Measurements from ENCODE around the gene WDR73. TPM values are rescaled to one million over a fixed set of nuclear protein-coding genes. Genes with fewer than 3 reads are reported as not detected.

The WDR73 gene
- total RNA-seq, 1 donor from 2014 or later = 46.8 TPM

DNA sequence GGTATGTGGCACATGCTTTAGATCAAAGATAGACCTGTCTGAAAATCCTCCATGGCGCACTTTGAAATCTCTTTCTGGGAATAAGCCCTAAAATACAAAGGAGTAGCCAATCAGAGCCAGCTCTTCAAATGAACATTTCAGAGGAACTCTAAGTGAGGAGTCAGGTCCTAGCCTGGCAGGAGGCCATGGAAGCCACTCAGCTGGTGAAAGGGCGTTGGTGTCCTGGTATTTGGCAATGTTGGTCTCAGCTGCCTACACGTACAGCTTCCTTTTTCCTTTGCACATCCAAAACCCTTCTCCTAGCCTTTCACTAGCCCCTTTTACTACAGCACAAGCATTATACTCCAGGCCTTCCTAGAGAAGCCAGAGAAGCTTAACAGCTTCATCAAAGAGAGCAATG, 5.5 kb downstream of the WDR73 start:
- Histone ChIP-seq H2AFZ (replicated peaks) (no peak overlapping the region), H3F3A (ENCODE audit: low read depth) (no peaks in the 10 kb centered on the region), H3K9me3 (ENCODE audit: low read depth) (no peaks in the 10 kb centered on the region), H3K27ac (no peak overlapping the region), H3K79me2 (ENCODE audit: low read depth) (peaks cover 16% of the 10 kb centered on the region), H3K4me1 (no peaks in the 10 kb centered on the region), H3K36me3 (no peaks in the 10 kb centered on the region), H3K4me2 (no peak overlapping the region), H3K27me3 (no peaks in the 10 kb centered on the region), H3K4me3 (no peak overlapping the region), H4K20me1 (ENCODE audit: low read depth) (peaks cover 4% of the 10 kb centered on the region), H3K9ac (no peak overlapping the region)
- Mint-ChIP-seq H3K27ac (no peak overlapping the region), H3K4me3 (no peak overlapping the region), H3K27me3 (ENCODE audit: insufficient read depth, low read depth) (peaks cover 2% of the 10 kb centered on the region), H3K4me1 (peaks cover 14% of the 10 kb centered on the region), H3K9me3 (no peaks in the 10 kb centered on the region), H3K36me3 (peaks cover 38% of the 10 kb centered on the region)
- DNase-seq (ENCODE audit: low spot score) = no peak
- TF ChIP-seq, protein P1, sequence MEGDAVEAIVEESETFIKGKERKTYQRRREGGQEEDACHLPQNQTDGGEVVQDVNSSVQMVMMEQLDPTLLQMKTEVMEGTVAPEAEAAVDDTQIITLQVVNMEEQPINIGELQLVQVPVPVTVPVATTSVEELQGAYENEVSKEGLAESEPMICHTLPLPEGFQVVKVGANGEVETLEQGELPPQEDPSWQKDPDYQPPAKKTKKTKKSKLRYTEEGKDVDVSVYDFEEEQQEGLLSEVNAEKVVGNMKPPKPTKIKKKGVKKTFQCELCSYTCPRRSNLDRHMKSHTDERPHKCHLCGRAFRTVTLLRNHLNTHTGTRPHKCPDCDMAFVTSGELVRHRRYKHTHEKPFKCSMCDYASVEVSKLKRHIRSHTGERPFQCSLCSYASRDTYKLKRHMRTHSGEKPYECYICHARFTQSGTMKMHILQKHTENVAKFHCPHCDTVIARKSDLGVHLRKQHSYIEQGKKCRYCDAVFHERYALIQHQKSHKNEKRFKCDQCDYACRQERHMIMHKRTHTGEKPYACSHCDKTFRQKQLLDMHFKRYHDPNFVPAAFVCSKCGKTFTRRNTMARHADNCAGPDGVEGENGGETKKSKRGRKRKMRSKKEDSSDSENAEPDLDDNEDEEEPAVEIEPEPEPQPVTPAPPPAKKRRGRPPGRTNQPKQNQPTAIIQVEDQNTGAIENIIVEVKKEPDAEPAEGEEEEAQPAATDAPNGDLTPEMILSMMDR (IDR thresholded peaks at IDR 0.05) = no peak
- TF ChIP-seq EZH2 (IDR thresholded peaks at IDR 0.05) (no peak), EZH2phosphoT487 (IDR thresholded peaks at IDR 0.05) (no peak)

DNA sequence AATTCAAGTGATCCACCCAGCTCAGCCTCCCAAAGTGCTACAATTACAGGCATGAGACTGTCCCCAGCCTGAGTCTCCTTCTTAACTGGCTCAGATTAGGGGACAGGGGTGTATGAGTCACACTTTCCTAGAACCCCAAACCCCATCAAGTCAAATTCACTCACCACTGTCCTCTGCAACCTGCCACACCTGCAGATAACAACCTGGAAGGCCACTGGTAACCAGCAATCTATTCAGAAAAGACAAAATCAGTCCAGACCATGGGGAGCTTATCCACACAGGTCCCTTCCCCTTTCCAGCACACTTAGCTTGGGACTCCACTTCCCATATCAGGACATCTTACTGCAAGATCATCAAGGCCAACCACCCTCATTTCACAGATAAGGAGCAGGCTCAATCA, 6.4 kb downstream of the WDR73 start:
- no peaks in the 10 kb centered on the region for H3F3A ChIP-seq (ENCODE audit: low read depth)
- no peaks in the 10 kb centered on the region for H3K36me3 ChIP-seq
- no peaks in the 10 kb centered on the region for H3K9me3 ChIP-seq (ENCODE audit: low read depth)
- no peak for DNase-seq (ENCODE audit: low spot score)
- Mint-ChIP-seq H3K9me3 (no peaks in the 10 kb centered on the region), H3K27ac (no peak overlapping the region), H3K4me3 (no peak overlapping the region), H3K36me3 (peaks cover 45% of the 10 kb centered on the region), H3K4me1 (peaks cover 10% of the 10 kb centered on the region), H3K27me3 (ENCODE audit: insufficient read depth, low read depth) (peaks cover 2% of the 10 kb centered on the region)
- no peak for TF ChIP-seq EZH2phosphoT487 (IDR thresholded peaks at IDR 0.05)
- TF ChIP-seq EZH2 (IDR thresholded peaks at IDR 0.05) = no peak
- TF ChIP-seq, protein P1 (IDR thresholded peaks at IDR 0.05) = no peak
- H3K27me3 ChIP-seq = no peaks in the 10 kb centered on the region
- H3K4me2 ChIP-seq = no peak overlapping the region
- H3K9ac ChIP-seq = no peak overlapping the region
- no peaks in the 10 kb centered on the region for H3K4me1 ChIP-seq
- H3K27ac ChIP-seq = no peak overlapping the region
- no peak overlapping the region for H2AFZ ChIP-seq (replicated peaks)
- H3K79me2 ChIP-seq (ENCODE audit: low read depth) = peaks cover 7% of the 10 kb centered on the region
- no peak overlapping the region for H3K4me3 ChIP-seq
- H4K20me1 ChIP-seq (ENCODE audit: low read depth) = peaks cover 4% of the 10 kb centered on the region

DNA sequence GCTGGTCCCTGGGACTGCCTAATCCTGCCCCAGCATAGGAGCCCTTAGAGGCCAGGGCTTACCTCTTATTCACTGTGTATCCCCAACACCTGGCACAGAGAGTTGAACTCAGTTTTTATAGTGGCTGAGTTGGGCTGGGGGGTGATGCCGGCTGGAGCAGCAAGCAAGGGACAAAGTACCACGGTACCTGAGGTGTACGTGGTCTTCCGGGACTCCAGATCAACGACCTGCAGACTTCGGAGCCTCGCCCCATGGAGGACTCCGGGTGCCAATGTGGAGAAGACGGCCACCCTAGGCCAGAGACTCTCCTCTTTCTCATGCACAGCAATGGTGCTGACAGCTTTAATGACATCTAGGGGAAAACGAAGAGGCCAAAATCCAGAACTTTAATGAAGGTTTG, 8.1 kb downstream of the WDR73 start:
- Mint-ChIP-seq H3K27me3 (ENCODE audit: insufficient read depth, low read depth) (no peaks in the 10 kb centered on the region), H3K36me3 (peaks cover 40% of the 10 kb centered on the region), H3K27ac (no peak overlapping the region), H3K4me1 (peaks cover 2% of the 10 kb centered on the region), H3K4me3 (no peak overlapping the region), H3K9me3 (no peaks in the 10 kb centered on the region)
- H3K4me3 ChIP-seq = no peak overlapping the region
- H3K27me3 ChIP-seq = no peaks in the 10 kb centered on the region
- H3K36me3 ChIP-seq = no peaks in the 10 kb centered on the region
- no peak overlapping the region for H3K9ac ChIP-seq
- H3K27ac ChIP-seq = no peak overlapping the region
- no peaks in the 10 kb centered on the region for H3K9me3 ChIP-seq (ENCODE audit: low read depth)
- no peaks in the 10 kb centered on the region for H3K79me2 ChIP-seq (ENCODE audit: low read depth)
- H3F3A ChIP-seq (ENCODE audit: low read depth) = no peaks in the 10 kb centered on the region
- no peak overlapping the region for H2AFZ ChIP-seq (replicated peaks)
- TF ChIP-seq EZH2 (IDR thresholded peaks at IDR 0.05) (no peak), EZH2phosphoT487 (IDR thresholded peaks at IDR 0.05) (no peak)
- TF ChIP-seq, protein P1 (IDR thresholded peaks at IDR 0.05) = no peak
- no peaks in the 10 kb centered on the region for H4K20me1 ChIP-seq (ENCODE audit: low read depth)
- no peaks in the 10 kb centered on the region for H3K4me1 ChIP-seq
- DNase-seq (ENCODE audit: low spot score) = no peak
- H3K4me2 ChIP-seq = no peak overlapping the region
